Urothelium cell line (cell line): Measurements from ENCODE around the gene TOGARAM2.
"Not testable (repeated sequence)": the region's sequence is repeated elsewhere in the genome, so short reads cannot be mapped to it uniquely, and the experiment has no call there.

Experiments used
- DNase-seq: peaks from one replicate; pipeline ENCODE4 v3.0.0; 2011; ENCODE audit warnings: low spot score, mixed read lengths
- FAIRE-seq: peaks from 2 replicates; lab custom pipeline; 2011; peaks lifted over from hg19 to GRCh38; lab: Jason Lieb, UNC

Gene TOGARAM2

GRCh38 chr2:28976584-28976983, 4.5 kb upstream of the TOGARAM2 start:
- peak; percentile 85 for DNase-seq
- no peak for FAIRE-seq

DNA sequence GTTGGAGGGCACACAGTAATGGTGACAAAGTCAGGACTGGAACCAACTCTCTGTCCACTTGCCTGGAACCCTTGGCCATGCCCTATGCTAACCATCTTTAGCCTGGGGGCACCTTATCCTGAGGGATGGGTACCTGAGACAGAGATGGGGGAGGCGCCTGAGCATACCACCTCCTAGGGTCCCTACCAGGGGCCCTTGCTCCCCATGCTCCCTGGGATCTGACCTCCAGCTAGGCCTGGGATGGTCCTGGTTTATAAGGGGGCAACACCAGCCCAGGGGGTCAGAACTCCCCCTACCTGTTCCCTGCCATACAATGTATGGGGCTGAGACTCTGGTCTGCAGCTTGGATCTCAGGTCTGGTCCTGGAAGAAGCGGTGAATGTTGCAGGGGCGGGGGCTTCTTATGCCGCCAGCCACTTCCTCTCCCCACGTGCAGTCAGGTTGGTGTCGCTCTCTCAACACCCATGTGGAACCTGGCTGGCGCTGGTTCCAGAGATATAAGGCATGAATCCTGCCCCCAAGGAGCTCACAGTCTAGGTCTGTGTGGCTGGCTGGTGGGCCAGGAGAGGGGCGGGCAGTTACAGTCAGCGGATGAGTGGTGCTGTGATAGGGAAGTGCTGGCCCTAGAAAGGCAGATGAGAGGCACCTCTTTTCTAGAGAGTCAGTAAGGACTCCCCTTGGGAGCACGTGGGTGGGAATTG, 3.8 kb upstream of the TOGARAM2 start:
- no peak for FAIRE-seq

DNA sequence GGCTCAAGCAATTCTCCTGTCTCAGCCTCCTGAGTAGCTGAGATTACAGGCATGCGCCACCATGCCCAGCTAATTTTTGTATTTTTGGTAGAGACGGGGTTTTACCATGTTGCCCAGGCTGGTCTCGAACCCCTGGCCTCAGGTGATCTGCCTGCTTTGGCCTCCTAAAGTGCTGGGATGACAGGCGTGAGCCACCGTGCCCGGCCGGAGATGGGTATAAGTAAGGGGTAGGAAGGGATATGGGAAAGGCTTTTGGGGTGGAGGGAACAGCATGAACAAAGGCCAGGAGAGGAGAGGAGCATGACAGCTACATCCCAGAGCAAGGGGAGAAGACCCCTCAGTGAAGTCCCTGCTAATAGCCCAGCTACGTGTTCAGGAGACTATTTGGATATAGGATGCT, 3.1 kb upstream of the TOGARAM2 start:
- FAIRE-seq, DNase-seq: not testable (repeated sequence)

More for the DNA sequence above, 3.8 kb upstream of the TOGARAM2 start:
- DNase-seq, result no peak

GRCh38 chr2:28978606-28979005, 2.5 kb upstream of the TOGARAM2 start:
- DNase-seq (no peak), FAIRE-seq (no peak)

GRCh38 chr2:28979041-28979440, 2.1 kb upstream of the TOGARAM2 start:
- FAIRE-seq (no peak), DNase-seq (no peak)

DNA sequence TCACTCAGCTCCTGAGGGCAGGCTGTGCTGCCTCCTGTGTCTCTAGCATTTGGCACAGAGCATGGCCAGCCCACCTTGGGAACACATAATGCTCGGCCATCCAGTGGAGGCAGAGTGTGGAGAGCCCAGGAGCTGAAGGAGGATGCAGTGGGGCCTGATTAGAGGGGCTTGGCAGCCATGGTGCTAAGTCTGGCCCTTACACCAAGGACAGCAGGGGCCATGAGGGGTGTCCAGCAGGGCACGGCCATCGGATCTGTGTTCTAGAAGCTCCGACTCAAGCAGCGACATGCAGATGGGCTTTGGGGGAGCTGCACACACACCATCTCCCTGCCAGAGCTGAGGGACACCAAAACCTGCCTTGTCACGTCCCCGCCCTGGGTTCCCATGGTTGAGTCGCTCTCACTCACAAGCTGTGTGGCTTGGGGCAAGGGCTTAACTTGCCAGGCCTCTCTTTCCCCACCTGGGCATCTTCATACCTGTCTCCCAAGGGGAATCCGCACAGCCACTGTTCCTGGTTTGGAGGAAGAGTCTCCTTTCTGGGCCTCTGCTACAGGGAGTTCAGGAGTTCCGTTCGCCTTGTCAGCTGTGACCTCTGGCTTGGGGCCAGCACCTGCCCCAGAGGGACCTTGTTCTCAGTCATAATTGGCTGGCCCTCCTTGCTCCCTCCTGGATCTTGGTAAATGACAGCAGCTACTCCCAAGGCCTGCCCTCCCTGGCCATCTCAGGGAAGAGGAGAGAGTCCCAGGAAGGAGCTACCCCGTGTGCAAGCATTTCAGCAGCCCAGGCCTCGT, 1.3 kb upstream of the TOGARAM2 start:
- DNase-seq (no peak), FAIRE-seq (no peak)

DNA sequence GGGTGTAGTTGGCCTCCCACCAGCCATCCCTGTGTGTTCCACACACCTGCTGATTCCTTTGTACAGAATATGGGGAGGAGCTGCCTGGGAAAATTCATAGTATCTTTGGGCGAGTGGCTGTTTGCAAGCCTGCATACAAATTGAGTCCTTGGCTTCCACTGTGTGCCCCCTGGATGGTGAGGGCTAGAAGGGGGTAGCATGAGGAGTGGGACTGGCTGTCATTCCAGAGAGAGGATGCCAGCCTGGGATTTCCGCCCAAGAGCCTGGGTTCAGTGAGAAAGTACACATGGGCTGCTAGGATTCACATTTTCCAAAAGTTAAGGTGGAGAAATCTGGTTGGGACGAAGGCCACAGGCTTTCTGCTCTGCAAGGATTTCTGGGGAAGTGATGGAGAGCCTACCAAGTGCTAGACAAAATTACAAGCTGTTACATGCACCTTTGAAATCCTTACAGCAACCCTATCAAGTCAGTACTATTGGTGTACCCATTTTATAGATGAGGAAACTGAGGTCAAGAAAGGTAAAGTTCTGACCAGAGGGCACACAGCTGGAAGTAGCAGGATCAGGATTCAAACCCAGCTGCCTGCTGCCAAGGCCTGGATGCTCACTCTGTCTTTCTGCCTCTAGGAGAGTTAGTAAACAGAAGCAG, 606 bp upstream of the TOGARAM2 start:
- DNase-seq (no peak), FAIRE-seq (no peak)

DNA sequence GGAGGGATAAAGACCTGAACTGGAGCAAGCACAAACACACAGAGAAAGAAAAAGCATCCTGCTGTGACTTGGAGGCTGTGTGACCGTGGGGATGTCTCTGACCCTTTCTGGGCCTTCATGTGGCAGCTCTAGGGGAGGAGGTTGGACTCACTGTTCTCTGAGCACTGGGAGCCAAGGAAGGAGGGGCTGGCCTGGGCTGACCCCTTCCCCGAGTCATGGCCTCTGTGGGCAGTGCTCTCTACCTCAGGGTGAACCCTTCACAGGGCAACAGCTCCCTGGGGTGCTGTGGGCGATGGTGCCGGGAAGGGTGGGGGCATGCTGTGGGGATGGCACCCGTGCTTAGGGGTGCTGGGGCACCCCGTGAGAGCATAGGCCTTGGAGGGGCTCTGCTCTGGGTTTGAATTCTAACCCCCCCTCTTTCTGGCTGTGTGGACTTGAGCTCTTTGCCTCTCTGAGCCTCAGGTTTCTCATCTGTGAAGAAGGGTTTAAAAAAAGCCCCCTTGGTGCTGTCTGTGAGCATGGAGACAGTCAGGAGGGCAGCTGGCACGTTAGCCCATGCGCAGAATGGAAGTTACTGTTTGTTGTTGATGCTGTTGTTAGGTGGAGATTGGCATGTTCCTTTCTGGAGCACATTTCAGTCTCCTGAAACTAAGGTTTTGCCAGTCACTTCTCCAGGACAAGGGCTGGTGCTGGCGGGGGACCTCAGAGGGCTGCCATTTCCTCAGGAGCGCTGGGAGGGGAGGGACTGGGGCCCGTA, 700 bp downstream of the TOGARAM2 start:
- no peak for FAIRE-seq
- DNase-seq, result no peak

DNA sequence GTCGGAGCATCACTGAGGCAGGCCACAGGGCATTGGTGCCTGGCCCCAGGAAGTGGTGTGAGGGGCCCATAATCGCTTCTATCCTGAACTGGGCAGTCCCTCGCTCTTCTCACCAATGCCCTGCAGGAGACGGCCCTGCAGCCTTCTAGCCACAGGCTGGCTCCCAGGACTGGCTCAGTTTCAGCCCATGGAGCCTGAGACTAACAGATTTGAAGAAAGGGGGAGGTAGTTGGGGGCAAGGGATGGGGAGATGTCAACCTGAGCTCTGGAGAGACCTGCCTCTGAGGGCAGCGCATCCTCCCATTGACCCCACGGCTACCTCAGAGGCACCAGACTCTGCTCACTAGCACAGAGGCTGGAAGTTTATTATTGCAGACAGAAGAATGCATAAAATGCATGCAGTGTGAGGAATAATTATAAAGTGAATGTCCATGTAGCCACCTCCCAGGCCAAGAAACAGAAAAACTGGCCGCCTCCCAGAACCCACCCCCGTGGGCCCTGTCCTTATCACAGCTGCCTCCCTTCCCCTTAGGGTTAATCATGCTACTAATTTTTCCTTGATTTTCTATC, 1.4 kb downstream of the TOGARAM2 start:
- DNase-seq, result no peak
- FAIRE-seq, result no peak

DNA sequence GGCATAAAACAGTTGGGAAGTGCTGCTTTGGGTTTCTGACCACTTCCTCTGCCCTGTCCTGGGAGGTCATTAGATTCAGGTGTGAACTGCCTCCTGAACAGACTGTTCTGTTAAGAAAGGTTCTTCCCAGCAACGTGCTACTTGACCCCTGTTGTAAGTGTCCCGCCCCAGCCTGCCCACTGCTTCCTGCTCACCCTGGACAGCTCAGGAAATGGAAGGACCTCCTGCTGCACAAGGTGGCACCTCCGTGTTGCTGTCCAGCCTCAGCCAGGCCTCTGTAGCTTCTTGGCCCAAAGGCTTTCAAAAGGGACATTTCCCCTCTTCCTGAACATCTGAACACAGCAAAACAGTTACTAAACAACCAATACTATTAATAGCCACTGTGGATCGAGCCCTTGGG, 5.3 kb downstream of the TOGARAM2 start:
- DNase-seq (no peak), FAIRE-seq (no peak)

GRCh38 chr2:28989973-28990372, 8.9 kb downstream of the TOGARAM2 start:
- DNase-seq (no peak), FAIRE-seq (peak; percentile 90)

GRCh38 chr2:28990445-28990844, 9.3 kb downstream of the TOGARAM2 start:
- no peak for DNase-seq
- no peak for FAIRE-seq

GRCh38 chr2:28991021-28991420, 9.9 kb downstream of the TOGARAM2 start:
- FAIRE-seq (no peak), DNase-seq (no peak)

DNA sequence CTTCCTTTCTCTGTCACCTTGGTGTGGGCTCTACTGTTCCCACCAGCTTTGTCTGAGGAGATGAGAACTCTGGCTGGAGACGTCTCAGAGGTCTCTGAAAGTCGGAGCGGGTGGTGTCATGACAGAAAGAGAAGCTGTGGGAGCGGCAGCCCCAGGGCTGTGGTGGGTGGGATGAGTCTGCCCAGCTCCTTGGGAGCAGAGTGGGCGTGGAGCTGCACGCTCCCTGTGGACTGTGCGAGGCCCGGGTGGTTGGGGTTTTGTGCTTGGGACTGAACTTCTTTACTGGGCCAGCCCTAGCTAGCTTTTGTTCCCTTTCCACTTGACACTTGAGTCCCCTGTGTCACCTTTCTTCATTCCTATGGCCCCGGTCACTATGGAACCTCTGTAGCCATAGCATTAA, 10.4 kb downstream of the TOGARAM2 start:
- FAIRE-seq (no peak), DNase-seq (no peak)

- FAIRE-seq, result peak; percentile 79
- DNase-seq, result peak; percentile 42
Measured at GRCh38 chr2:28993206-28993960, 12.3 kb downstream of the TOGARAM2 start.

DNA sequence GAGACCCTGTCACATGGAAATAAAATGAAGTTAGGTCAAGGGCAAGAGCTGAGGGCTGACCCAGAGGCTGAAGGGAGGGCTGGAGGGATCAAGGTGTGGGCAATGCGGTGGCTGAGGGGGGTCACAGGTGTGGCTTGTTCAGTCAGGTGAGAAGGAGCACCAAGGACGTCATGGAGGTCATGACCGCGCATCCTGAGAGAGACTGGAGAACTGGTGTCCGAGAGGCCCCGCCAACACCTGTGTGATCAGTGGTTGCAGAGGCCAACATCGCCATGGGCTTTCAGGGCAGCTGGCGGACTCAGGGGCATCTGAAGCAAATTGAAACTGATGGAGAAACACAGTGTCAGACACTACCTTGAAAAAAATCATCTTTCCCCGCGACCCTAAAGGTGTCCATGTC, 13.0 kb downstream of the TOGARAM2 start:
- DNase-seq, result no peak
- FAIRE-seq, result peak; percentile 27

DNA sequence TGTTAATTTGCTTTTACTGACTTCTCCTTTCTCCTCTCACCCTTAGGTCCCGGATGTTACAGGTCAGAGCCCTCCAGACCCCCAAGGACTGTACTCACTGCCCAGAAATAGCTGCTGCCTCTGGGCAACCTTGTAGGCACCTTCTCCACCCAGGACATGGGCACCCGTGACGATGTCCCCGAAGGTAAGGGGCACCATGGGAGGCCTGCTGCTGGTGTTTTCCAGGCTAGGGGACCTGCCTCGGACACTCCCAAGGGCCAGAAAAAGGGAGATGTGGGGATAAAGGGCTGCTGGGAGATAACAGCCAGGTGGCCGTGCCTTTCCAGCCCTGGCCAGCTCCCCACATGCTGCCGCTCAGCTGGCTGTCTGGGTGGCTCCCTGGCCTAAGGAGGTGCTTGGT, 13.6 kb downstream of the TOGARAM2 start:
- no peak for FAIRE-seq
- no peak for DNase-seq

- DNase-seq (no peak), FAIRE-seq (no peak)
Measured at GRCh38 chr2:28995765-28996750, 15.0 kb downstream of the TOGARAM2 start.
